Fibroblast of the aortic adventitia (primary cell): ENCODE data around the gene ZNF782. TPM values are rescaled to one million over a fixed set of nuclear protein-coding genes. Genes with fewer than 3 reads are reported as not detected.

ENCODE experiments used
- DNase-seq: peaks from one replicate; pipeline ENCODE4 v3.0.0-alpha.2; 2010; ENCODE audit warnings: low read depth
- H3K4me3 ChIP-seq: 2 replicates; pipeline ENCODE4 v1.5.1; 2011; ENCODE audit warnings: low read depth, mild to moderate bottlenecking, control low read depth, low read length, moderate library complexity
- CTCF ChIP-seq: IDR thresholded peaks from 2 replicates; pipeline ENCODE4 v1.5.1; 2011; ENCODE audit warnings: mild to moderate bottlenecking, low read length, control low read depth, inconsistent platforms; ENCODE audit not compliant: insufficient read depth
- total RNA-seq: library from RNA; depleted of rRNA; stranded (reverse); fragments of >200 nt; gene quantifications from 2 replicates; pipeline ENCODE4 v1.2.3, GENCODE V29; 2012; ENCODE audit warnings: low replicate concordance

The ZNF782 gene
- total RNA-seq, 1 donor: 7.1 TPM

GRCh38 chr9:96877269-96877668 lies 23.0 kb upstream of the ZNF782 start:
- no peak overlapping the region for H3K4me3 ChIP-seq
- no peak for TF ChIP-seq CTCF
- DNase-seq: no peak

- DNase-seq: peak; percentile 57
- peak; percentile 24 for TF ChIP-seq CTCF
- H3K4me3 ChIP-seq: peak overlapping the region; percentile 68
Measured at GRCh38 chr9:96875461-96876142, 21.3 kb upstream of the ZNF782 start.

- DNase-seq: no peak
- H3K4me3 ChIP-seq: peak overlapping the region; percentile 68
- TF ChIP-seq CTCF: no peak
Measured at GRCh38 chr9:96874947-96875460, 20.7 kb upstream of the ZNF782 start.

DNA sequence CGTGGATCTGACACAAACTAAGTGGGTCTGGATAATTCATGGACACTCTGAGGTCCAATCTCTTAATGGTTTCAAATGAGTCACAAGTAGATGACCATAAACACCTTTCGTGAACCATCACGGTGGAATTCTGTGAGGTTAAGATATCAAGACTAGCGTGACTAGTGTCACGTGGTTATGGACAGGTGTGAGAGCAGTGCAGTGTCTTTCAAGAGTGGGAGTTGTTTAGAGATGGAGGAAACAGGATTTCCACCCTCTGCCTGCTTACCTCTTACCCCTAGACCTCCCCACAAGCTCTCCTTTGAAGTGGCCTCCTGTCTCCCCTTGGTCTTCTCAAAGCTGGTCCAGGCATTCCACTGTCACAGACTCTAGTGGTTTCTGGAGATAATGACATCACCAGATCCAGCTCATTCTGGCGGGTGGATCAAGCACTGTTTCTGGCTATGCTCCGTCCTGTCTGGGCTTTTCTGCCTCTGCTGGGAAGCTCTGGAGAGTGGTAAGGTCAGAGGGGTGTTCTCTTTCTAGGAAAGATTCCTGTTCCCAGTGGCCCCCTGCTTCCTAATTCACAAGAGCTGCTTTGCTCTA lies 20.0 kb upstream of the ZNF782 start:
- DNase-seq: no peak
- no peak overlapping the region for H3K4me3 ChIP-seq
- TF ChIP-seq CTCF: no peak

GRCh38 chr9:96871176-96871575 lies 16.9 kb upstream of the ZNF782 start:
- no peak overlapping the region for H3K4me3 ChIP-seq
- no peak for TF ChIP-seq CTCF
- no peak for DNase-seq

GRCh38 chr9:96868709-96869108 lies 14.4 kb upstream of the ZNF782 start:
- DNase-seq: no peak
- no peak overlapping the region for H3K4me3 ChIP-seq
- TF ChIP-seq CTCF: no peak
